H1 (cell line): ENCODE results near the gene SPRYD3. TPM values are rescaled to one million over a fixed set of nuclear protein-coding genes. Genes with fewer than 3 reads are reported as not detected.

Source experiments
- MAX ChIP-seq: IDR thresholded peaks from 2 replicates; pipeline ENCODE4 v1.6.1; 2012; ENCODE audit warnings: inconsistent platforms
- TAF1 ChIP-seq: IDR thresholded peaks from 2 replicates; pipeline ENCODE4 v1.6.1; 2011; ENCODE audit warnings: mild to moderate bottlenecking, low read depth, low read length
- TCF12 ChIP-seq: IDR thresholded peaks from 2 replicates; pipeline ENCODE4 v1.6.1; 2011; ENCODE audit warnings: low read depth, mild to moderate bottlenecking, low read length
- polyA plus RNA-seq, 7 experiments: library from polyadenylated mRNA; depleted of rRNA in 3 of 7; stranded (reverse) in 5 of 7; unstranded in 2 of 7; fragments of >200 nt in 5 of 7; fragments of 200-250 nt in 2 of 7; gene quantifications; 1 replicate in 5 of 7; 2 replicates in 1 of 7; 4 replicates in 1 of 7; pipeline versions ENCODE4 v1.2.1 to v1.2.3, GENCODE V29; 2011 to 2013; ENCODE audit warnings: missing spikeins in 2 of 7, mixed read lengths in 2 of 7
- total RNA-seq: library from RNA; stranded (reverse); fragmentation: NEBNext Ultra II Directional; extraction: Animal tissue kit (Norgen Biotek cat#: 25700); gene quantifications from 2 replicates; pipeline ENCODE4 v1.2.1, GENCODE V29; 2021
- TF ChIP-seq, protein P1 (sequence below): fragments of 300-600 bp; sonication (generic); IDR thresholded peaks from 2 replicates; pipeline ENCODE4 v1.7.1; 2012; ENCODE audit warnings: low read length, moderate library complexity, mild to moderate bottlenecking, inconsistent platforms; ENCODE audit not compliant: insufficient replicate concordance

SPRYD3 gene
- total and polyA plus RNA-seq, 2 of the 8 experiments (the other 6 are each of a cell fraction or from before 2014, with no cell fraction given): 6.8 to 8.0 TPM

- TF ChIP-seq, protein P1, sequence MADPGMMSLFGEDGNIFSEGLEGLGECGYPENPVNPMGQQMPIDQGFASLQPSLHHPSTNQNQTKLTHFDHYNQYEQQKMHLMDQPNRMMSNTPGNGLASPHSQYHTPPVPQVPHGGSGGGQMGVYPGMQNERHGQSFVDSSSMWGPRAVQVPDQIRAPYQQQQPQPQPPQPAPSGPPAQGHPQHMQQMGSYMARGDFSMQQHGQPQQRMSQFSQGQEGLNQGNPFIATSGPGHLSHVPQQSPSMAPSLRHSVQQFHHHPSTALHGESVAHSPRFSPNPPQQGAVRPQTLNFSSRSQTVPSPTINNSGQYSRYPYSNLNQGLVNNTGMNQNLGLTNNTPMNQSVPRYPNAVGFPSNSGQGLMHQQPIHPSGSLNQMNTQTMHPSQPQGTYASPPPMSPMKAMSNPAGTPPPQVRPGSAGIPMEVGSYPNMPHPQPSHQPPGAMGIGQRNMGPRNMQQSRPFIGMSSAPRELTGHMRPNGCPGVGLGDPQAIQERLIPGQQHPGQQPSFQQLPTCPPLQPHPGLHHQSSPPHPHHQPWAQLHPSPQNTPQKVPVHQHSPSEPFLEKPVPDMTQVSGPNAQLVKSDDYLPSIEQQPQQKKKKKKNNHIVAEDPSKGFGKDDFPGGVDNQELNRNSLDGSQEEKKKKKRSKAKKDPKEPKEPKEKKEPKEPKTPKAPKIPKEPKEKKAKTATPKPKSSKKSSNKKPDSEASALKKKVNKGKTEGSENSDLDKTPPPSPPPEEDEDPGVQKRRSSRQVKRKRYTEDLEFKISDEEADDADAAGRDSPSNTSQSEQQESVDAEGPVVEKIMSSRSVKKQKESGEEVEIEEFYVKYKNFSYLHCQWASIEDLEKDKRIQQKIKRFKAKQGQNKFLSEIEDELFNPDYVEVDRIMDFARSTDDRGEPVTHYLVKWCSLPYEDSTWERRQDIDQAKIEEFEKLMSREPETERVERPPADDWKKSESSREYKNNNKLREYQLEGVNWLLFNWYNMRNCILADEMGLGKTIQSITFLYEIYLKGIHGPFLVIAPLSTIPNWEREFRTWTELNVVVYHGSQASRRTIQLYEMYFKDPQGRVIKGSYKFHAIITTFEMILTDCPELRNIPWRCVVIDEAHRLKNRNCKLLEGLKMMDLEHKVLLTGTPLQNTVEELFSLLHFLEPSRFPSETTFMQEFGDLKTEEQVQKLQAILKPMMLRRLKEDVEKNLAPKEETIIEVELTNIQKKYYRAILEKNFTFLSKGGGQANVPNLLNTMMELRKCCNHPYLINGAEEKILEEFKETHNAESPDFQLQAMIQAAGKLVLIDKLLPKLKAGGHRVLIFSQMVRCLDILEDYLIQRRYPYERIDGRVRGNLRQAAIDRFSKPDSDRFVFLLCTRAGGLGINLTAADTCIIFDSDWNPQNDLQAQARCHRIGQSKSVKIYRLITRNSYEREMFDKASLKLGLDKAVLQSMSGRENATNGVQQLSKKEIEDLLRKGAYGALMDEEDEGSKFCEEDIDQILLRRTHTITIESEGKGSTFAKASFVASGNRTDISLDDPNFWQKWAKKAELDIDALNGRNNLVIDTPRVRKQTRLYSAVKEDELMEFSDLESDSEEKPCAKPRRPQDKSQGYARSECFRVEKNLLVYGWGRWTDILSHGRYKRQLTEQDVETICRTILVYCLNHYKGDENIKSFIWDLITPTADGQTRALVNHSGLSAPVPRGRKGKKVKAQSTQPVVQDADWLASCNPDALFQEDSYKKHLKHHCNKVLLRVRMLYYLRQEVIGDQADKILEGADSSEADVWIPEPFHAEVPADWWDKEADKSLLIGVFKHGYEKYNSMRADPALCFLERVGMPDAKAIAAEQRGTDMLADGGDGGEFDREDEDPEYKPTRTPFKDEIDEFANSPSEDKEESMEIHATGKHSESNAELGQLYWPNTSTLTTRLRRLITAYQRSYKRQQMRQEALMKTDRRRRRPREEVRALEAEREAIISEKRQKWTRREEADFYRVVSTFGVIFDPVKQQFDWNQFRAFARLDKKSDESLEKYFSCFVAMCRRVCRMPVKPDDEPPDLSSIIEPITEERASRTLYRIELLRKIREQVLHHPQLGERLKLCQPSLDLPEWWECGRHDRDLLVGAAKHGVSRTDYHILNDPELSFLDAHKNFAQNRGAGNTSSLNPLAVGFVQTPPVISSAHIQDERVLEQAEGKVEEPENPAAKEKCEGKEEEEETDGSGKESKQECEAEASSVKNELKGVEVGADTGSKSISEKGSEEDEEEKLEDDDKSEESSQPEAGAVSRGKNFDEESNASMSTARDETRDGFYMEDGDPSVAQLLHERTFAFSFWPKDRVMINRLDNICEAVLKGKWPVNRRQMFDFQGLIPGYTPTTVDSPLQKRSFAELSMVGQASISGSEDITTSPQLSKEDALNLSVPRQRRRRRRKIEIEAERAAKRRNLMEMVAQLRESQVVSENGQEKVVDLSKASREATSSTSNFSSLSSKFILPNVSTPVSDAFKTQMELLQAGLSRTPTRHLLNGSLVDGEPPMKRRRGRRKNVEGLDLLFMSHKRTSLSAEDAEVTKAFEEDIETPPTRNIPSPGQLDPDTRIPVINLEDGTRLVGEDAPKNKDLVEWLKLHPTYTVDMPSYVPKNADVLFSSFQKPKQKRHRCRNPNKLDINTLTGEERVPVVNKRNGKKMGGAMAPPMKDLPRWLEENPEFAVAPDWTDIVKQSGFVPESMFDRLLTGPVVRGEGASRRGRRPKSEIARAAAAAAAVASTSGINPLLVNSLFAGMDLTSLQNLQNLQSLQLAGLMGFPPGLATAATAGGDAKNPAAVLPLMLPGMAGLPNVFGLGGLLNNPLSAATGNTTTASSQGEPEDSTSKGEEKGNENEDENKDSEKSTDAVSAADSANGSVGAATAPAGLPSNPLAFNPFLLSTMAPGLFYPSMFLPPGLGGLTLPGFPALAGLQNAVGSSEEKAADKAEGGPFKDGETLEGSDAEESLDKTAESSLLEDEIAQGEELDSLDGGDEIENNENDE: no peak
- TF ChIP-seq MAX (no peak), TCF12 (no peak), TAF1 (no peak)
Observed at GRCh38 chr12:53052419-53053217, 26.6 kb downstream of the SPRYD3 start (continued).
